ENCODE data around the gene GPC5.
"Not testable (repeated sequence)": the region's sequence is repeated elsewhere in the genome, so short reads cannot be mapped to it uniquely, and the experiment has no call there.

The GPC5 gene

DNA sequence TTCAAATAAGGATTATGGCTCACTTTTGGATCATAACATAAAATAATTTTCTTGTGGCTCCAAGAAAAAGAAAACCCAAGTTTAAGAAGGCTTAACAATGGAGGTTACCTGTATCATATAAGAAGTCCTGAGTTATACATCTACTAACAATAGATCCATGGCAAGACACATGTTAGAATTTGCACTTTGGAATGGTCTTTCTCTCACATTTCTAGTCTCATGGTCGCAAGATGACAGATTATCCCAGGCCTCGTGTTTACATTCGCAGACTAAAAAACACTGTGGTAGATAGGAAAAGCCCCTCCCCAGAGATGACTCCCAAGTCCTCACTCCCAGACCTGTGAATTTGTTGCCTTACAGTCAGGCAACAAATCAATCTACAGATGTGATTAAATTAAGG lies 1082.0 kb downstream of the GPC5 start:
- Histone ChIP-seq H3K4me1 (ENCODE audit: control insufficient read depth, insufficient read depth, low read length) (no peaks in the 10 kb centered on the region), H3K36me3 (ENCODE audit: control insufficient read depth in 2 of 2, insufficient read depth in 1 of 2, low read length in 2 of 2) (no peaks in the 10 kb centered on the region), H3K4me3 (ENCODE audit: low read depth, low read length) (no peak overlapping the region), H3K9me3 (ENCODE audit: control insufficient read depth, insufficient read depth, low read depth, low read length) (no peaks in the 10 kb centered on the region), H3K27ac (ENCODE audit: extremely low read depth, low read depth, low read length) (no peak overlapping the region)
- CTCF ChIA-PET = no interaction called here
- POLR2A ChIA-PET = no interaction called here
- TF ChIP-seq ZNF155 (tag by site-specific recombination; IDR thresholded peaks at IDR 0.05) (no peak), ZNF132 (tag by site-specific recombination; IDR thresholded peaks at IDR 0.05; ENCODE audit: borderline replicate concordance) (no peak), SP7 (tag by site-specific recombination; IDR thresholded peaks at IDR 0.05) (no peak), ZNF416 (tag by site-specific recombination; IDR thresholded peaks at IDR 0.05) (no peak), ZFHX2 (tag by site-specific recombination; conservative IDR thresholded peaks at IDR 0.05) (no peak), ZNF658 (tag by site-specific recombination; IDR thresholded peaks at IDR 0.05) (no peak)
- TF ChIP-seq, protein P1, sequence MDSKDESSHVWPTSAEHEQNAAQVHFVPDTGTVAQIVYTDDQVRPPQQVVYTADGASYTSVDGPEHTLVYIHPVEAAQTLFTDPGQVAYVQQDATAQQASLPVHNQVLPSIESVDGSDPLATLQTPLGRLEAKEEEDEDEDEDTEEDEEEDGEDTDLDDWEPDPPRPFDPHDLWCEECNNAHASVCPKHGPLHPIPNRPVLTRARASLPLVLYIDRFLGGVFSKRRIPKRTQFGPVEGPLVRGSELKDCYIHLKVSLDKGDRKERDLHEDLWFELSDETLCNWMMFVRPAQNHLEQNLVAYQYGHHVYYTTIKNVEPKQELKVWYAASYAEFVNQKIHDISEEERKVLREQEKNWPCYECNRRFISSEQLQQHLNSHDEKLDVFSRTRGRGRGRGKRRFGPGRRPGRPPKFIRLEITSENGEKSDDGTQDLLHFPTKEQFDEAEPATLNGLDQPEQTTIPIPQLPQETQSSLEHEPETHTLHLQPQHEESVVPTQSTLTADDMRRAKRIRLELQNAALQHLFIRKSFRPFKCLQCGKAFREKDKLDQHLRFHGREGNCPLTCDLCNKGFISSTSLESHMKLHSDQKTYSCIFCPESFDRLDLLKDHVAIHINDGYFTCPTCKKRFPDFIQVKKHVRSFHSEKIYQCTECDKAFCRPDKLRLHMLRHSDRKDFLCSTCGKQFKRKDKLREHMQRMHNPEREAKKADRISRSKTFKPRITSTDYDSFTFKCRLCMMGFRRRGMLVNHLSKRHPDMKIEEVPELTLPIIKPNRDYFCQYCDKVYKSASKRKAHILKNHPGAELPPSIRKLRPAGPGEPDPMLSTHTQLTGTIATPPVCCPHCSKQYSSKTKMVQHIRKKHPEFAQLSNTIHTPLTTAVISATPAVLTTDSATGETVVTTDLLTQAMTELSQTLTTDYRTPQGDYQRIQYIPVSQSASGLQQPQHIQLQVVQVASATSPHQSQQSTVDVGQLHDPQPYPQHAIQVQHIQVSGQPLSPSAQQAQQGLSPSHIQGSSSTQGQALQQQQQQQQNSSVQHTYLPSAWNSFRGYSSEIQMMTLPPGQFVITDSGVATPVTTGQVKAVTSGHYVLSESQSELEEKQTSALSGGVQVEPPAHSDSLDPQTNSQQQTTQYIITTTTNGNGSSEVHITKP (tag by site-specific recombination; IDR thresholded peaks at IDR 0.05) = no peak

DNA sequence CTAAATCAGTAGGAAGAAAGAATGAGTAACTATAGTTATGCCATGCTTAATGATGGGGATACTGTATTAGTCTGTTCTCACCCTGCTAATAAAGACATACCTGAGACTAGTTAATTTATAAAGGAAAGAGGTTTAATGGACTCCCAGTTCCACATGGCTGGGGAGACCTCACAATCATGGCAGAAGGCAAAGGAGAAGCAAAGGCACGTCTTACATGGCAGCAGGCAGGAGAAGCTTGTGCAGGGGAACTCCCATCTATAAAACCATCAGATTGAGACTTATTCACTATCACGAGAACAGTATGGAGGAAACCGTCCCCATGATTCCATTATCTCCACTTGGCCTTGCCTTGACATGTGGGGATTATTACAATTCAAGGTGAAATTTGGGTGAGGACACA lies 1084.4 kb downstream of the GPC5 start:
- POLR2A ChIA-PET; CTCF ChIA-PET; H3K9me3 ChIP-seq (ENCODE audit: control insufficient read depth, insufficient read depth, low read depth, low read length); H3K4me3 ChIP-seq (ENCODE audit: low read depth, low read length); H3K36me3 ChIP-seq (ENCODE audit: control insufficient read depth in 2 of 2, insufficient read depth in 1 of 2, low read length in 2 of 2); H3K4me1 ChIP-seq (ENCODE audit: control insufficient read depth, insufficient read depth, low read length); H3K27ac ChIP-seq (ENCODE audit: extremely low read depth, low read depth, low read length): not testable (repeated sequence)

DNA sequence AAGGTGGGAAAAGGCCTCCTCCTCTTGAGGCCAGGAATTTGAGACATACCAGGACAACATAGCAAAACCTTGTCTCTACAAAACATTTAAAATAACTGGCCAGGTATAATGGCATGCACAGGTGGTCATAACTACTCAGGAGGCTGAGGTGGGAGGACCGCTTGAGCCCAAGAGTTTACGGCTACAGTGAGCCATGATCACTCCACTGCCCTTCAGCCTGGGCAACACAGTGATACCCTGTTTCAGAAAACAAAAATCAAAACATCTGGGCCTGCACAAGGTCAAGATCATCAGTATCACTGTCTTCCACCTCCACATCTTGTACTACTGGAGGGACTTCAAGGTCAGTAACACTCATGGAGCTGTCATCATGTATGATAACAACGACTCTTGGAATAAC lies 1085.5 kb downstream of the GPC5 start:
- Histone ChIP-seq H3K4me1 (ENCODE audit: control insufficient read depth, insufficient read depth, low read length) (no peaks in the 10 kb centered on the region), H3K9me3 (ENCODE audit: control insufficient read depth, insufficient read depth, low read depth, low read length) (no peaks in the 10 kb centered on the region), H3K27ac (ENCODE audit: extremely low read depth, low read depth, low read length) (no peak overlapping the region), H3K36me3 (ENCODE audit: control insufficient read depth in 2 of 2, insufficient read depth in 1 of 2, low read length in 2 of 2) (no peaks in the 10 kb centered on the region), H3K4me3 (ENCODE audit: low read depth, low read length) (no peak overlapping the region)
- no peak for TF ChIP-seq ZNF140 (tag by site-specific recombination; IDR thresholded peaks at IDR 0.05)
- no peak for TF ChIP-seq ZNF837 (tag by site-specific recombination; IDR thresholded peaks at IDR 0.05)
- TF ChIP-seq GLI2 (tag by site-specific recombination; IDR thresholded peaks at IDR 0.05; ENCODE audit: borderline replicate concordance, low read depth) = no peak
- TF ChIP-seq, protein P2, sequence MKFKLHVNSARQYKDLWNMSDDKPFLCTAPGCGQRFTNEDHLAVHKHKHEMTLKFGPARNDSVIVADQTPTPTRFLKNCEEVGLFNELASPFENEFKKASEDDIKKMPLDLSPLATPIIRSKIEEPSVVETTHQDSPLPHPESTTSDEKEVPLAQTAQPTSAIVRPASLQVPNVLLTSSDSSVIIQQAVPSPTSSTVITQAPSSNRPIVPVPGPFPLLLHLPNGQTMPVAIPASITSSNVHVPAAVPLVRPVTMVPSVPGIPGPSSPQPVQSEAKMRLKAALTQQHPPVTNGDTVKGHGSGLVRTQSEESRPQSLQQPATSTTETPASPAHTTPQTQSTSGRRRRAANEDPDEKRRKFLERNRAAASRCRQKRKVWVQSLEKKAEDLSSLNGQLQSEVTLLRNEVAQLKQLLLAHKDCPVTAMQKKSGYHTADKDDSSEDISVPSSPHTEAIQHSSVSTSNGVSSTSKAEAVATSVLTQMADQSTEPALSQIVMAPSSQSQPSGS (tag by site-specific recombination; IDR thresholded peaks at IDR 0.05; ENCODE audit: low read depth) = no peak
- no peak for TF ChIP-seq ZFP3 (tag by site-specific recombination; IDR thresholded peaks at IDR 0.05; ENCODE audit: low read depth)
- TF ChIP-seq, protein P3, sequence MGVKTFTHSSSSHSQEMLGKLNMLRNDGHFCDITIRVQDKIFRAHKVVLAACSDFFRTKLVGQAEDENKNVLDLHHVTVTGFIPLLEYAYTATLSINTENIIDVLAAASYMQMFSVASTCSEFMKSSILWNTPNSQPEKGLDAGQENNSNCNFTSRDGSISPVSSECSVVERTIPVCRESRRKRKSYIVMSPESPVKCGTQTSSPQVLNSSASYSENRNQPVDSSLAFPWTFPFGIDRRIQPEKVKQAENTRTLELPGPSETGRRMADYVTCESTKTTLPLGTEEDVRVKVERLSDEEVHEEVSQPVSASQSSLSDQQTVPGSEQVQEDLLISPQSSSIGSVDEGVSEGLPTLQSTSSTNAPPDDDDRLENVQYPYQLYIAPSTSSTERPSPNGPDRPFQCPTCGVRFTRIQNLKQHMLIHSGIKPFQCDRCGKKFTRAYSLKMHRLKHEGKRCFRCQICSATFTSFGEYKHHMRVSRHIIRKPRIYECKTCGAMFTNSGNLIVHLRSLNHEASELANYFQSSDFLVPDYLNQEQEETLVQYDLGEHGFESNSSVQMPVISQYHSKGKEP (tag by site-specific recombination; IDR thresholded peaks at IDR 0.05) = no peak
- no peak for TF ChIP-seq ZNF707 (tag by site-specific recombination; IDR thresholded peaks at IDR 0.05)
- TF ChIP-seq, protein P4, sequence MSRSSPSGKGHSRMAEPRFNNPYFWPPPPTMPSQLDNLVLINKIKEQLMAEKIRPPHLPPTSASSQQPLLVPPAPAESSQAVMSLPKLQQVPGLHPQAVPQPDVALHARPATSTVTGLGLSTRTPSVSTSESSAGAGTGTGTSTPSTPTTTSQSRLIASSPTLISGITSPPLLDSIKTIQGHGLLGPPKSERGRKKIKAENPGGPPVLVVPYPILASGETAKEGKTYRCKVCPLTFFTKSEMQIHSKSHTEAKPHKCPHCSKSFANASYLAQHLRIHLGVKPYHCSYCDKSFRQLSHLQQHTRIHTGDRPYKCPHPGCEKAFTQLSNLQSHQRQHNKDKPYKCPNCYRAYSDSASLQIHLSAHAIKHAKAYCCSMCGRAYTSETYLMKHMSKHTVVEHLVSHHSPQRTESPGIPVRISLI (tag by site-specific recombination; IDR thresholded peaks at IDR 0.05) = no peak
- TF ChIP-seq WT1 (tag by site-specific recombination; IDR thresholded peaks at IDR 0.05) = no peak
- TF ChIP-seq, protein P5, sequence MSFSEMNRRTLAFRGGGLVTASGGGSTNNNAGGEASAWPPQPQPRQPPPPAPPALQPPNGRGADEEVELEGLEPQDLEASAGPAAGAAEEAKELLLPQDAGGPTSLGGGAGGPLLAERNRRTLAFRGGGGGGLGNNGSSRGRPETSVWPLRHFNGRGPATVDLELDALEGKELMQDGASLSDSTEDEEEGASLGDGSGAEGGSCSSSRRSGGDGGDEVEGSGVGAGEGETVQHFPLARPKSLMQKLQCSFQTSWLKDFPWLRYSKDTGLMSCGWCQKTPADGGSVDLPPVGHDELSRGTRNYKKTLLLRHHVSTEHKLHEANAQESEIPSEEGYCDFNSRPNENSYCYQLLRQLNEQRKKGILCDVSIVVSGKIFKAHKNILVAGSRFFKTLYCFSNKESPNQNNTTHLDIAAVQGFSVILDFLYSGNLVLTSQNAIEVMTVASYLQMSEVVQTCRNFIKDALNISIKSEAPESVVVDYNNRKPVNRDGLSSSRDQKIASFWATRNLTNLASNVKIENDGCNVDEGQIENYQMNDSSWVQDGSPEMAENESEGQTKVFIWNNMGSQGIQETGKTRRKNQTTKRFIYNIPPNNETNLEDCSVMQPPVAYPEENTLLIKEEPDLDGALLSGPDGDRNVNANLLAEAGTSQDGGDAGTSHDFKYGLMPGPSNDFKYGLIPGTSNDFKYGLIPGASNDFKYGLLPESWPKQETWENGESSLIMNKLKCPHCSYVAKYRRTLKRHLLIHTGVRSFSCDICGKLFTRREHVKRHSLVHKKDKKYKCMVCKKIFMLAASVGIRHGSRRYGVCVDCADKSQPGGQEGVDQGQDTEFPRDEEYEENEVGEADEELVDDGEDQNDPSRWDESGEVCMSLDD (tag by site-specific recombination; IDR thresholded peaks at IDR 0.05) = no peak
- ChIA-PET POLR2A (no interaction called here), CTCF (no interaction called here)

Data from HEK293 (cell line).